Measurements from ENCODE around the gene DDX19B.
"Not testable (repeated sequence)": the region's sequence is repeated elsewhere in the genome, so short reads cannot be mapped to it uniquely, and the experiment has no call there.

Gene DDX19B

GRCh38 chr16:70331091-70331490 lies 32.1 kb downstream of the DDX19B start:
- no peaks in the 10 kb centered on the region for H3K4me1 ChIP-seq (ENCODE audit: insufficient read depth, low read length)
- H3K9ac ChIP-seq (ENCODE audit: low read depth, low read length) = no peak overlapping the region
- H3K4me3 ChIP-seq (ENCODE audit: low read length) = no peak overlapping the region
- no peak overlapping the region for H3K27ac ChIP-seq (ENCODE audit: low read length)
- peaks cover 57% of the 10 kb centered on the region for H3K36me3 ChIP-seq (ENCODE audit: insufficient read depth, low read depth, low read length)
- H3K27me3 ChIP-seq (ENCODE audit: insufficient read depth, low read length) = no peaks in the 10 kb centered on the region
- H3K9me3 ChIP-seq (ENCODE audit: insufficient read depth, low read depth, low read length) = no peaks in the 10 kb centered on the region

- H3K4me3 ChIP-seq (ENCODE audit: low read length) = no peak overlapping the region
- no peaks in the 10 kb centered on the region for H3K27me3 ChIP-seq (ENCODE audit: insufficient read depth, low read length)
- H3K36me3 ChIP-seq (ENCODE audit: insufficient read depth, low read depth, low read length) = peaks cover 61% of the 10 kb centered on the region
- no peak overlapping the region for H3K27ac ChIP-seq (ENCODE audit: low read length)
- H3K9ac ChIP-seq (ENCODE audit: low read depth, low read length) = no peak overlapping the region
- H3K4me1 ChIP-seq (ENCODE audit: insufficient read depth, low read length) = no peaks in the 10 kb centered on the region
- no peaks in the 10 kb centered on the region for H3K9me3 ChIP-seq (ENCODE audit: insufficient read depth, low read depth, low read length)
These were observed 32.8 kb downstream of the DDX19B start for GRCh38 chr16:70331588-70332358.

- H3K4me1 ChIP-seq (ENCODE audit: insufficient read depth, low read length); H3K4me3 ChIP-seq (ENCODE audit: low read length); H3K9ac ChIP-seq (ENCODE audit: low read depth, low read length); H3K27me3 ChIP-seq (ENCODE audit: insufficient read depth, low read length); H3K9me3 ChIP-seq (ENCODE audit: insufficient read depth, low read depth, low read length); H3K27ac ChIP-seq (ENCODE audit: low read length): not testable (repeated sequence)
- H3K36me3 ChIP-seq (ENCODE audit: insufficient read depth, low read depth, low read length) = peaks cover 57% of the 10 kb centered on the region
These were observed 33.7 kb downstream of the DDX19B start for GRCh38 chr16:70332728-70333127.

GRCh38 chr16:70337814-70338213 lies 38.8 kb downstream of the DDX19B start:
- Histone ChIP-seq H3K27ac (ENCODE audit: low read length) (no peak overlapping the region), H3K9me3 (ENCODE audit: insufficient read depth, low read depth, low read length) (no peaks in the 10 kb centered on the region), H3K9ac (ENCODE audit: low read depth, low read length) (no peak overlapping the region), H3K4me1 (ENCODE audit: insufficient read depth, low read length) (peaks cover 6% of the 10 kb centered on the region; the same call in 1 of the 2 replicates), H3K36me3 (ENCODE audit: insufficient read depth, low read depth, low read length) (peaks cover 25% of the 10 kb centered on the region), H3K27me3 (ENCODE audit: insufficient read depth, low read length) (no peaks in the 10 kb centered on the region), H3K4me3 (ENCODE audit: low read length) (no peak overlapping the region)

- H3K9ac ChIP-seq (ENCODE audit: low read depth, low read length) = no peak overlapping the region; the same call in 1 of the 2 replicates
- H3K4me1 ChIP-seq (ENCODE audit: insufficient read depth, low read length) = peaks cover 6% of the 10 kb centered on the region; the same call in 1 of the 2 replicates
- no peaks in the 10 kb centered on the region for H3K27me3 ChIP-seq (ENCODE audit: insufficient read depth, low read length)
- no peaks in the 10 kb centered on the region for H3K36me3 ChIP-seq (ENCODE audit: insufficient read depth, low read depth, low read length)
- no peak overlapping the region for H3K27ac ChIP-seq (ENCODE audit: low read length)
- H3K4me3 ChIP-seq (ENCODE audit: low read length) = no peak overlapping the region
- H3K9me3 ChIP-seq (ENCODE audit: insufficient read depth, low read depth, low read length) = no peaks in the 10 kb centered on the region
These were observed 42.6 kb downstream of the DDX19B start for GRCh38 chr16:70341600-70341999.

GRCh38 chr16:70342016-70342415 lies 43.0 kb downstream of the DDX19B start:
- H3K4me1 ChIP-seq (ENCODE audit: insufficient read depth, low read length) = peaks cover 6% of the 10 kb centered on the region; the same call in 1 of the 2 replicates
- H3K4me3 ChIP-seq (ENCODE audit: low read length) = no peak overlapping the region
- H3K9me3 ChIP-seq (ENCODE audit: insufficient read depth, low read depth, low read length) = no peaks in the 10 kb centered on the region
- no peak overlapping the region; the same call in 1 of the 2 replicates for H3K9ac ChIP-seq (ENCODE audit: low read depth, low read length)
- H3K27me3 ChIP-seq (ENCODE audit: insufficient read depth, low read length) = no peaks in the 10 kb centered on the region
- no peak overlapping the region for H3K27ac ChIP-seq (ENCODE audit: low read length)
- H3K36me3 ChIP-seq (ENCODE audit: insufficient read depth, low read depth, low read length) = no peaks in the 10 kb centered on the region

GRCh38 chr16:70345840-70346239 lies 46.9 kb downstream of the DDX19B start:
- Histone ChIP-seq H3K36me3 (ENCODE audit: insufficient read depth, low read depth, low read length) (peaks cover 17% of the 10 kb centered on the region), H3K27me3 (ENCODE audit: insufficient read depth, low read length) (no peaks in the 10 kb centered on the region), H3K27ac (ENCODE audit: low read length) (no peak overlapping the region), H3K4me3 (ENCODE audit: low read length) (peak overlapping the region; percentile 98), H3K9ac (ENCODE audit: low read depth, low read length) (peak overlapping the region; percentile 93; the same call in 1 of the 2 replicates), H3K4me1 (ENCODE audit: insufficient read depth, low read length) (peaks cover 6% of the 10 kb centered on the region; the same call in 1 of the 2 replicates), H3K9me3 (ENCODE audit: insufficient read depth, low read depth, low read length) (no peaks in the 10 kb centered on the region)

- no peaks in the 10 kb centered on the region for H3K27me3 ChIP-seq (ENCODE audit: insufficient read depth, low read length)
- H3K9me3 ChIP-seq (ENCODE audit: insufficient read depth, low read depth, low read length) = no peaks in the 10 kb centered on the region
- H3K27ac ChIP-seq (ENCODE audit: low read length) = no peak overlapping the region
- H3K4me1 ChIP-seq (ENCODE audit: insufficient read depth, low read length) = no peaks in the 10 kb centered on the region
- H3K4me3 ChIP-seq (ENCODE audit: low read length) = no peak overlapping the region
- peaks cover 30% of the 10 kb centered on the region for H3K36me3 ChIP-seq (ENCODE audit: insufficient read depth, low read depth, low read length)
- no peak overlapping the region for H3K9ac ChIP-seq (ENCODE audit: low read depth, low read length)
These were observed 50.0 kb downstream of the DDX19B start for GRCh38 chr16:70348991-70349390.

GRCh38 chr16:70349783-70350182 lies 50.8 kb downstream of the DDX19B start:
- H3K9ac ChIP-seq (ENCODE audit: low read depth, low read length) = no peak overlapping the region
- H3K9me3 ChIP-seq (ENCODE audit: insufficient read depth, low read depth, low read length) = no peaks in the 10 kb centered on the region
- H3K4me3 ChIP-seq (ENCODE audit: low read length) = no peak overlapping the region
- peaks cover 36% of the 10 kb centered on the region for H3K36me3 ChIP-seq (ENCODE audit: insufficient read depth, low read depth, low read length)
- no peaks in the 10 kb centered on the region for H3K4me1 ChIP-seq (ENCODE audit: insufficient read depth, low read length)
- no peak overlapping the region for H3K27ac ChIP-seq (ENCODE audit: low read length)
- no peaks in the 10 kb centered on the region for H3K27me3 ChIP-seq (ENCODE audit: insufficient read depth, low read length)

- no peak overlapping the region for H3K9ac ChIP-seq (ENCODE audit: low read depth, low read length)
- H3K4me1 ChIP-seq (ENCODE audit: insufficient read depth, low read length) = no peaks in the 10 kb centered on the region
- no peak overlapping the region for H3K27ac ChIP-seq (ENCODE audit: low read length)
- peaks cover 91% of the 10 kb centered on the region for H3K36me3 ChIP-seq (ENCODE audit: insufficient read depth, low read depth, low read length)
- no peaks in the 10 kb centered on the region for H3K27me3 ChIP-seq (ENCODE audit: insufficient read depth, low read length)
- no peaks in the 10 kb centered on the region for H3K9me3 ChIP-seq (ENCODE audit: insufficient read depth, low read depth, low read length)
- H3K4me3 ChIP-seq (ENCODE audit: low read length) = no peak overlapping the region
These were observed 60.6 kb downstream of the DDX19B start for GRCh38 chr16:70359552-70359951.

- no peak overlapping the region for H3K27ac ChIP-seq (ENCODE audit: low read length)
- peaks cover 91% of the 10 kb centered on the region for H3K36me3 ChIP-seq (ENCODE audit: insufficient read depth, low read depth, low read length)
These were observed 65.4 kb downstream of the DDX19B start for GRCh38 chr16:70364399-70364798.

GRCh38 chr16:70370145-70370544 lies 71.2 kb downstream of the DDX19B start:
- not testable (repeated sequence) for H3K4me3 ChIP-seq (ENCODE audit: low read length); H3K9ac ChIP-seq (ENCODE audit: low read depth, low read length); H3K4me1 ChIP-seq (ENCODE audit: insufficient read depth, low read length); H3K9me3 ChIP-seq (ENCODE audit: insufficient read depth, low read depth, low read length); H3K27me3 ChIP-seq (ENCODE audit: insufficient read depth, low read length); H3K27ac ChIP-seq (ENCODE audit: low read length)
- peaks cover 89% of the 10 kb centered on the region for H3K36me3 ChIP-seq (ENCODE audit: insufficient read depth, low read depth, low read length)

More at GRCh38 chr16:70364399-70364798, 65.4 kb downstream of the DDX19B start:
- Histone ChIP-seq H3K4me1 (ENCODE audit: insufficient read depth, low read length) (no peaks in the 10 kb centered on the region), H3K4me3 (ENCODE audit: low read length) (no peak overlapping the region), H3K27me3 (ENCODE audit: insufficient read depth, low read length) (no peaks in the 10 kb centered on the region), H3K9ac (ENCODE audit: low read depth, low read length) (no peak overlapping the region), H3K9me3 (ENCODE audit: insufficient read depth, low read depth, low read length) (no peaks in the 10 kb centered on the region)
